Bronchial epithelial cell (primary cell): ENCODE measurements around the gene CDH12. TPM values are rescaled to one million over a fixed set of nuclear protein-coding genes. Genes with fewer than 3 reads are reported as not detected.

Experiments
- DNase-seq: peaks from one replicate; pipeline ENCODE4 v3.0.0-alpha.2; 2010; ENCODE audit warnings: low read depth
- FAIRE-seq: peaks from 2 replicates; lab custom pipeline; 2011; peaks lifted over from hg19 to GRCh38; lab: Jason Lieb, UNC
- H3K27me3 ChIP-seq: 2 replicates; pipeline ENCODE4 v1.5.1; 2011; ENCODE audit warnings: low read length; ENCODE audit not compliant: control insufficient read depth, insufficient read depth
- H3K36me3 ChIP-seq: 2 replicates; pipeline ENCODE4 v1.5.1; 2011; ENCODE audit warnings: low read length; ENCODE audit not compliant: control insufficient read depth, insufficient read depth
- H3K4me3 ChIP-seq: 2 replicates; pipeline ENCODE4 v1.5.1; 2011; ENCODE audit warnings: mild to moderate bottlenecking, low read depth, low read length, control low read depth
- total RNA-seq: library from RNA; depleted of rRNA; stranded (reverse); fragments of >200 nt; gene quantifications from 2 replicates; pipeline ENCODE4 v1.2.1, GENCODE V29; 2014
- TF ChIP-seq, protein P1 (sequence below): IDR thresholded peaks from 2 replicates; pipeline ENCODE4 v1.5.1; 2011; ENCODE audit warnings: mild to moderate bottlenecking, moderate library complexity, low read length, control low read depth, inconsistent platforms; ENCODE audit not compliant: insufficient read depth, severe bottlenecking

CDH12 gene
- total RNA-seq, 1 donor from 2014 or later, result not detected

DNA sequence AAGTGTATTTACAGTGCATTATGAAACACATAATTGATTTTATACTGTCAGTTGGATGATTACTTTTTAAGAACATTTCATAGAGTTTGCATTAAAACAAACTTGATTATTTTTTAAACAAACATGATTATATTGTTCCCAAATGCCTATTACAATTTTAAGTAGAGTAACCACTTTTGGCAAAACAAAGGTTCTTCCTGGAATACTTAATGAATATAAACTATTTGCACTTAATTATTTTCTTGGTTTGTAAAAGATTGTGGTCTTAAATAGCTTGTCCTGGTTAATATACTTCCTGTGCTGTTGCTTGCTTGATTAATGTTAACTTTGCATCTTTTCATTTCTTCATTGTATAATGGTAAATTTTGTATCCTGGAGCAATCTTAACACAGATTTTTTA lies 180.0 kb downstream of the CDH12 start:
- no peak overlapping the region for H3K4me3 ChIP-seq
- FAIRE-seq (no peak), DNase-seq (no peak)
- H3K27me3 ChIP-seq, result no peaks in the 10 kb centered on the region
- no peaks in the 10 kb centered on the region for H3K36me3 ChIP-seq
- TF ChIP-seq, protein P1, sequence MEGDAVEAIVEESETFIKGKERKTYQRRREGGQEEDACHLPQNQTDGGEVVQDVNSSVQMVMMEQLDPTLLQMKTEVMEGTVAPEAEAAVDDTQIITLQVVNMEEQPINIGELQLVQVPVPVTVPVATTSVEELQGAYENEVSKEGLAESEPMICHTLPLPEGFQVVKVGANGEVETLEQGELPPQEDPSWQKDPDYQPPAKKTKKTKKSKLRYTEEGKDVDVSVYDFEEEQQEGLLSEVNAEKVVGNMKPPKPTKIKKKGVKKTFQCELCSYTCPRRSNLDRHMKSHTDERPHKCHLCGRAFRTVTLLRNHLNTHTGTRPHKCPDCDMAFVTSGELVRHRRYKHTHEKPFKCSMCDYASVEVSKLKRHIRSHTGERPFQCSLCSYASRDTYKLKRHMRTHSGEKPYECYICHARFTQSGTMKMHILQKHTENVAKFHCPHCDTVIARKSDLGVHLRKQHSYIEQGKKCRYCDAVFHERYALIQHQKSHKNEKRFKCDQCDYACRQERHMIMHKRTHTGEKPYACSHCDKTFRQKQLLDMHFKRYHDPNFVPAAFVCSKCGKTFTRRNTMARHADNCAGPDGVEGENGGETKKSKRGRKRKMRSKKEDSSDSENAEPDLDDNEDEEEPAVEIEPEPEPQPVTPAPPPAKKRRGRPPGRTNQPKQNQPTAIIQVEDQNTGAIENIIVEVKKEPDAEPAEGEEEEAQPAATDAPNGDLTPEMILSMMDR, result no peak

GRCh38 chr5:22669345-22669744 lies 183.8 kb downstream of the CDH12 start:
- Histone ChIP-seq H3K4me3 (no peak overlapping the region), H3K36me3 (no peaks in the 10 kb centered on the region), H3K27me3 (no peaks in the 10 kb centered on the region)
- DNase-seq (no peak), FAIRE-seq (no peak)
- TF ChIP-seq, protein P1, result no peak

DNA sequence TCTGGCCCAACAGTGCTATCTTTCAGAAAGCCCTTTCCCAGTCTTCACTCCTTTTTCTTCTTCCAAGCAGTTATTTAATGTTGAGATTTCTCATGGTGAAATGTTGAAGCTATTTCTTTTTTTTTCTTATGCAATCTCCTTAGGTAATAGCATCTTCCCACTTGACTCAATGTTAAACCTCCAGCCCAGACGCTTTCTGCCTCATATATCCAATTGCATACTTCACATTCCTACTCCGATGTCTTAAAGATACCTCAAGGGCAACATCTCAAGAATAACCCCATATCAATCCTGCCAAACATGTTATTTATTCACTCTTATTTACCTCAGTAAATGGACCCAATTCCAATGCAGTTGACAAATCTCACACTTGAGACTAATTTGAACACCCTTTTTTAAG lies 187.3 kb downstream of the CDH12 start:
- no peak overlapping the region for H3K4me3 ChIP-seq

DNA sequence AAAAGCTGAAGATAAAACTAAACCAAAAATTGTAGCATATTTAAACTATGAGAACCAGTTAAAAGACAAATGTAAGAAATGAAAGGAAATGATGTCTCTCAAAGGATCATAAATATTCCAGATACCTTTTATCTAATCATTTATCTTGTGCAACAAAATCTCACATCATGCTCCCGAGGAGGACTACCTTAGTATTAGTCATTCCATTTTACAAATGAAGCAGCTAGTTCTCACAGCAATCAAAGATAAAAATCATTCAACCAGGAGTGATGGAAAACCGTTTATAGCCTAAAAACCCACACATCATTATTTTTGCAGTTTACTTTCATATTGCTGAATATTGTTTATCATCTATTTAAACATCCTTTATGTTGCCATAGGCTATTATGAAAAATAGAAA lies 190.0 kb downstream of the CDH12 start:
- DNase-seq, result no peak
- no peaks in the 10 kb centered on the region for H3K36me3 ChIP-seq
- TF ChIP-seq, protein P1, result no peak
- FAIRE-seq, result no peak
- no peaks in the 10 kb centered on the region for H3K27me3 ChIP-seq
- no peak overlapping the region for H3K4me3 ChIP-seq

More for the DNA sequence above, 187.3 kb downstream of the CDH12 start:
- Histone ChIP-seq H3K27me3 (no peaks in the 10 kb centered on the region), H3K36me3 (no peaks in the 10 kb centered on the region)
- FAIRE-seq, result no peak
- no peak for DNase-seq
- TF ChIP-seq, protein P1, result no peak

DNA sequence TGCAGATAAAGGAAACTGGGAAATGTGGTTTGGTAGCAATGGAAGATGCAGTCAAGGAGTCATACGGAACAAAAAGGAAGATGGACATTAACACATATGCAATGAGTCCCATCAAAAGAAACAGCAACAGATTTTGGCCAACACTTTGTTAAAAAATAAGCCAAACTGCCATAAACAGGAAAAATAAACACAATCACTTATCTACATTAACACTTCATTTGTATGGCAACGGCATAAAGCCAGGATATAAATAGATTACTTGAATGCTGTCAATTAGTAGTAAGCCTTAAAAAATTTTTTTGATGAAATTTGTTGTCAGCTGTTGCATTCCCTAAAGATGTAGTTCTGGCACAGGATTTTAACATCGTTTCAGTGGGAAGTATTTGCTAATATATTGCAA lies 190.8 kb downstream of the CDH12 start:
- Histone ChIP-seq H3K27me3 (no peaks in the 10 kb centered on the region), H3K36me3 (no peaks in the 10 kb centered on the region), H3K4me3 (no peak overlapping the region)
- FAIRE-seq, result no peak
- TF ChIP-seq, protein P1, result no peak
- DNase-seq, result no peak

DNA sequence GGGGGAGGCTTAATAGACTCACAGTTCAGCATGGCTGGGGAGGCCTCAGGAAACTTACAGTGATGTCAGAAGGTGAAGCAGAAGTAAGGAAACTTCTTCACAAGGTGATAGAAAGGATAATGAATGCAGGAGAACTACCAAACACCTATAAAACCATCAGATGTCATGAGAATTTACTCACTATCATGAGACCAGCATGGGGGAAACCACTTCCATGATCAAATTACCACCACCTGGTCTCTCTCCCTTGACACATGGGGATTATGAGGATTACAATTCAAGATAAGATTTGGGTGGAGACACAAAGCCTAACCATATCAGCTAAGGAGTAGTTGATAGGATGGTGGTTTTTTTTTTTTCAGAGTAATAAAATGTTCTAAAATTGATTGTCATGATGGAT lies 201.8 kb downstream of the CDH12 start:
- TF ChIP-seq, protein P1, result no peak
- DNase-seq (no peak), FAIRE-seq (no peak)
- H3K36me3 ChIP-seq, result no peaks in the 10 kb centered on the region
- H3K4me3 ChIP-seq, result no peak overlapping the region
- H3K27me3 ChIP-seq, result no peaks in the 10 kb centered on the region
